ENCODE measurements around the gene HPGDS. TPM values are rescaled to one million over a fixed set of nuclear protein-coding genes. Genes with fewer than 3 reads are reported as not detected.

Gene HPGDS
- total RNA-seq, 1 donor from 2014 or later, result not detected

GRCh38 chr4:94251094-94251493 lies 91.5 kb downstream of the HPGDS start:
- Mint-ChIP-seq H3K36me3 (ENCODE audit: unreplicated experiment) (no peaks in the 10 kb centered on the region), H3K27me3 (ENCODE audit: unreplicated experiment) (no peaks in the 10 kb centered on the region), H3K9me3 (ENCODE audit: unreplicated experiment) (no peaks in the 10 kb centered on the region), H3K27ac (ENCODE audit: unreplicated experiment) (no peak overlapping the region), H3K4me1 (ENCODE audit: low read depth, unreplicated experiment) (no peaks in the 10 kb centered on the region), H3K4me3 (ENCODE audit: unreplicated experiment) (no peak overlapping the region)
- no peak for DNase-seq
- no peak for TF ChIP-seq CTCF (IDR thresholded peaks at IDR 0.05; ENCODE audit: partially characterized antibody, unreplicated experiment)

Other genes starting within 250 kb of the HPGDS start
- gene SMARCAD1, start 135.0 kb downstream of the HPGDS start, total RNA-seq (ENCODE audit: unreplicated experiment), result 74.8 TPM
- 32.7 TPM for gene PDLIM5, start 109.1 kb upstream of the HPGDS start, total RNA-seq (ENCODE audit: unreplicated experiment)